Activated effector memory CD4-positive, alpha-beta T cell treated with anti-CD3 and anti-CD28 coated beads, Interleukin-2, amount 50 U/mL, for 16 hours (primary cell): ENCODE results near the gene LDLRAD1.
"Not testable (repeated sequence)": the region's sequence is repeated elsewhere in the genome, so short reads cannot be mapped to it uniquely, and the experiment has no call there.

Experiments
- DNase-seq: peaks from one replicate; pipeline ENCODE4 v3.0.0-alpha.2; 2020

Gene LDLRAD1, protein sequence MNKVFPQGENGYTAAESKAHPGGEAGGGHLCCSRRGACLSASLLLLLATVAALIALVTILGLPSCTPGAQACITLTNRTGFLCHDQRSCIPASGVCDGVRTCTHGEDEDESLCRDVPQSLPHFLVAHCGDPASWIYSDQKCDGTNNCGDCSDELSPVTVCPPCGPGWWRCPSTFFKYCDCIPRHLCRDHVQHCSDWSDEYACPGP

GRCh38 chr1:54017979-54018378, at the start of gene LDLRAD1:
TSS of gene LDLRAD1 (minus strand) at chr1:54018186. CDS start at chr1:54018112, 74 bp downstream.
- peak; percentile 60 for DNase-seq

GRCh38 chr1:54064299-54064698, 46.3 kb upstream of the LDLRAD1 start:
- no peak for DNase-seq

DNA sequence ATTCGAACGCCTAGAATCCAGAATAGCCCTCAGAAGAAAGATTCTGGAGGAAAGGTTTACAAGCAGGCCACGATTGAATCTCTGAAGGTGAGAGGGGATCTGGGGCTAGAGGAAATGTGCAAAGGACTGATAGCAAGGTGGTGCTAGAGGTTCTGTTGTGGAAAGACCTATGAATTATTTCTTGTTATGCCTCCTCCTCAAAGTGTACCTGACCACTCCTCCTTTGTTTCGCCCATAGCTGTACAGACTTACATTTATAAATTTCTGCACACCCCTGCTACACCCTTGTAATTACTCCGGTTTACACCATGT, 36.4 kb upstream of the LDLRAD1 start:
- no peak for DNase-seq

DNA sequence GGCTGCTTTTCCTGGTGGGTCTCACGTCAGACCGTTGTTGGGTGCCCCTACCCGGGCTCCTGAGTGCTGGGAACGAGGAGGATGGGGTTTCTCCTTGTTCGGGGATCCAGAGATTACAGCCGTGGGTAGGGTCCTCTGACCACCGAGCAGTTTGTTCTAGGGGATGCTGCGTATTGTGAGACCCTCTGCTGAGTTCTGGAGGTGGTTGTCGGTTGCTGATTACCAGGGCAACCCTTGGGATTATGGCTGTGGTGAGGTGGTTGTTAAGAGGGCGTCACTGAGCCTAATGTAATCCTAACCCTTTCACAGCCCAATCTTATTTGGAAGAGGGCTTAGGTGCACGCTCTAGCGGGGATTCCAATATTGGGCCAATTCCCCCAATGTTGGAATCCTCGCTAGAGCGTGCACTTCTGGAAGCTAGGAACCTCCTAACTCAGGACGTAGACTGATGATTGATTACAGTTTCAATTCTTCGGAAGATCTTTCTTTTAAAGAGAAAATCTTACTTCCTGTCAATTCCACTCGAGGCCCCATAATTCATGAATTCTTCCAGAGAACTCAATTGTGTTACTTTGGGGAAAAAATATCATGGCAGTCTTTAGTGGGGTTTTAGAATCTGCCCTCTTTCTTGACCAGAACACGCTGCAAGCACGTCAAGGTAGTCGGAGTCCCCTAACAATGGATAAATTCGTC, 35.9 kb upstream of the LDLRAD1 start:
- DNase-seq, result no peak

- DNase-seq, result peak; percentile 99
Observed at GRCh38 chr1:54052934-54053744, 35.2 kb upstream of the LDLRAD1 start, which contains the start of the genes TCEANC2 and TMEM59. TSS of gene TCEANC2 (plus strand) at chr1:54053608. CDS start at chr1:54054423, 815 bp downstream. TSS of gene TMEM59 (minus strand) at chr1:54053204. CDS start at chr1:54053188, 16 bp downstream.

GRCh38 chr1:54052431-54052933, 34.5 kb upstream of the LDLRAD1 start:
- peak; percentile 75 for DNase-seq

GRCh38 chr1:54051933-54052430, 34.0 kb upstream of the LDLRAD1 start:
- DNase-seq, result no peak

- not testable (repeated sequence) for DNase-seq
Observed at GRCh38 chr1:54050435-54050834, 32.4 kb upstream of the LDLRAD1 start.

DNA sequence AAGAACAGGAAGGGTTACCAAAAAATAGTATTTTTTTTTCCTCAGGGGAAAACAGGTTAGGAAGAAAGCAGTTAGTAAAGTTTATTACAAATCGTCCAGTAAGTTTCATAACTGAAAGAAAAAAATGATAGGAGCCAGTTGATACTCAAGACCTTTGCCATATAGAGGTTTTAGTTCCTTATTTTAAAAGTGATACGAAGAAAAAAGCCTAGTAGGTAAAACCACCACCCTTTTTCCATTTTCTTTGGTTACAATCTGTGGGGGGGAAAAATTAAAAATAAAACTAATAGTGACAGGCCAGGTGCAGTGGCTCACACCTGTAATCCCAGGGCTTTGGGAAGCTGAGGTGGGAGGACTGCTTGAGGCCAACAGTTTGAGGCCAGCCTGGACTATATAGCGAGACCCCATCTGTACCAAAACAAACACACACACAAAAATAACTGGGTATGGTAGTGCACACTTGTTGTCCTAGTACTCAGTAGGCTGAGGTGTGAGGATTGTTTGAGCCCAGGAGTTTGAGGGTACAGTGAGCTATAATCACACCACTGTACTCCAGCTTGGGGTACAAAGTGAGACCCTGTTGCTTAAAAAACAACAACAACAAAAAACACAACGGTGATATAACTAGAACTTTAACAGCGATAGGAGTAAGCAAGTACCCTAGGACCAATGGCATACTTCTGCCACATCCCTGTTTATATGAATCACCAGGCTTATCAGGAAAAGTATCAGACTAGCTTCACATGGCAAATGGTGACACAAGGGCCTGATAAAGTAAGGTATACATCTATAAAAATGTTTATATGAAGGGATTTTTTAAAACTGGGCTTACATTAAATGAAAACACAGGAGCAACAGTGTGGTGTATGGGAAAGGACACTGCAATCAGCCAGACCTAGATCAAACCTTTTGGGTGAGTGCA, 29.7 kb upstream of the LDLRAD1 start:
- DNase-seq, result no peak

GRCh38 chr1:54046671-54047383, 28.8 kb upstream of the LDLRAD1 start:
- no peak for DNase-seq

GRCh38 chr1:54045496-54045895, 27.5 kb upstream of the LDLRAD1 start:
- DNase-seq, result no peak

DNA sequence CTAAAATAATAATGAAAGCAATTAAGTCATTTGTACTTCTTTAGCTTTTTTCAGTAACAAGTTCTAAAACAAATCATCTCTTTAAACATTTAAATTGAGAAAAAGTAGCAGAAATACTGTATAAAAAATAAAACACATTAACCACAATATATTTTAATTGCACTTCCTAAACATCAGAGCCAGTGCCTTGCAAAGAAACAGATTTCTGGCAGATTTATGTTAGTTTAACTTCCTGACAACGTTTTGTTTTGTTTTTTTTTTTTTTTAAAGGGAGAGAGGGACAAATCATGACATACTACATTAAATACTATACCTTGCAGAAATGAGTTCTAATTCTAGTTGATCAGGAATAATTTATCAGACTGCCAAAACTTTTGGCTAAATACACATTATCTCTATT, 23.8 kb upstream of the LDLRAD1 start:
- no peak for DNase-seq

DNA sequence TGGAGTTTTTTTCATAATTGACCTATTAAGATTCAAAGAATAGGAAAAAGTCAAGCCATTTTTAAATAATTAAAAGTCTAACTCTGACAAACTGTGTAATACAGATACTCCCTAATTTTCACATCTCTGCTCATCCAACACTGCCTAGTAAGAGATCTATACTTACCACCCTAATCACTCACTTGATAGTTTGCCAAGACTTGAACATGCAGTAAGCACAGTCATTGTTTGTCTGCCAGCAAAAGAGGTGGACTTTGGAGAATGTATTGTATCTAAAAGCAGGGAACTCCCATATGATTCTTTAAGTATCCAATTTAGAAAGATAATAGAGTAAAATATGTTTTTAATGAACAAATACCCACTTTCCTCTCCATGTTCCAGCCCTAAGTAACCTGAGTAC, 19.5 kb upstream of the LDLRAD1 start:
- DNase-seq, result no peak

DNA sequence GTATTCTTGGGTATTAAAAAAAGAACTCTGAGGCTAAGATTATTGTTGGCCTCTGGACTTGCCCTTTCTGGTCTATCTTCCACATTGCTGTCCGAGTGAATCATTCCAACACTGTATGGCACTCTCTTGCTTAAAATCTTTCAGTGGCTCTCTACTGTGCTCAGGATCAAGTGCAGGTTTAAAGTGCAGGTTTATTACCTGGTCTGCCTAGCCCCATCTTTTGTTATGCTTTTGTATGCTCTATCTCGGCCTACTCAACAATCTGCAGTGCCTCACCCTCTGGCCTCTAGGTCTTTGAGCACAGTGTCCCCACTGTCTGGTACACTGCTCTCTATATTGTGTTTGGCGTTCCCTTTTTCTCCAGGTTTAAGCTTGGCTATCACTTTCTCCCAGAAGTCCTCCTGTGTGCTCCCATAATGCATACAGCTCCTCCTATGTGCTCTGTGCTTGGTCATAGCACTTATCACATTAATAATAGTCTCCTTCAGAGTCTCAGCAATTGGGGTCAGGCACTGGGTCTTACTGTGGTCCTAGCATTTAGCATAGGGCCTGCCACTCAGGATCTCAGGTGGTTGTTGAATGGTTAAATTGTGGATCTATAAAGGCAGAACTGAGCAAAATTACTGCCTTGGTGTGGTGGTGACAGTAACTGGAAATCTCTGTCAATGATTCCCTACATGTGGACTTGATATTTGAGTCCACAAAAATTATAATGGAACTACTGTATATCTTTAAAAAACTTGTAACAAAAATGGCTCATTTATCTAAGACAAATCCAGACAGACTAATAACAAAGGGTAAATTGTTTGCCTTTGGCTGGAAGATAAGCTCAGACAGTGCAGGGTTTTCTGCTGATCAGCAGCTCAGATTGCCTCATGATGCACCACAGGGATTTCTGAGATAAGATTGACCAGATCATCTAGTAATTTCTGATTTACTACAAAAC, 10.6 kb upstream of the LDLRAD1 start:
- DNase-seq, result no peak

DNA sequence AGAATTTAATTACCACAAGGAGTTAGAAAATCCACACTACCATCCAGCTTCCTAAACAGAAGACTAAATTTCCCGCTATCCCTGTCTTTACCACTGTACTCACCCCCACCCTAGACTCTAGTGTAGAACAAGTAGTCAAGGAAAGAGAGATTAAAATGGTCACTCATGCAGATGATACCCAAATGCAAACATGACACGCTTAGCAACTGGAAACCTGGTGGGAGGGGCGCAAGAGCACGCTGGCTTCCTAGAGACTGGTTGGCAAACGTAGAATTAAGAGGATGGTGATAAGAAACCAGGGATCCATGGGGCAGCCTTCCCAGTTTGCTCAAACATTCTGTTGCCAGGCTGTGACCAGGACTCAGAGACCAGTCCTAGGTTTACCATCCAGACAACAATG, 9.9 kb upstream of the LDLRAD1 start:
- no peak for DNase-seq

GRCh38 chr1:54024811-54025210, 6.8 kb upstream of the LDLRAD1 start:
- not testable (repeated sequence) for DNase-seq

GRCh38 chr1:54024358-54024757, 6.4 kb upstream of the LDLRAD1 start:
- DNase-seq, result no peak

- not testable (repeated sequence) for DNase-seq
Observed at GRCh38 chr1:54019562-54020176, 1.7 kb upstream of the LDLRAD1 start.

DNA sequence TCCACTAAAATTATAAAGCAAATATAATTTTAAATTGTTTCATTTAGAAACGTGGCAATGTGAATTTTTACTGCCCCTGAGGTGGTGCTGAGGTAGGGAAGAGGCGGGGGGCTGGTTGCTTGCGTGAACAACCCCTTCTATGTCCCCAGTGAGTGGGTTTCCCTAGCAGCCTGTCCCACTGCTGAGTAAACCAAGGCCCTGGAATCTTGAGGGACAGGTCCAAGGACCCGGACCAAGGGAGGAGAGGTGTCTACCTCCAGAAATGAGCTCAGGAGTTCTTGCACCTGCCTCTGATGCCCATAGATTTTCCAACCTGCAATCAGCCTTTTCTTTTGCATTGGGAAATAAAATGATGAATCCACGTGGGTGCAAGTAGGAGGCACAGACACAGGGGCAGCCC, 649 bp upstream of the LDLRAD1 start:
- DNase-seq, result no peak
